ENCODE data around the gene P3H1.
A peak's percentile ranks its signal among the peaks of the same experiment; 100 is the strongest.
"Not testable (repeated sequence)": the region's sequence is repeated elsewhere in the genome, so short reads cannot be mapped to it uniquely, and the experiment has no call there.

P3H1 gene, protein sequence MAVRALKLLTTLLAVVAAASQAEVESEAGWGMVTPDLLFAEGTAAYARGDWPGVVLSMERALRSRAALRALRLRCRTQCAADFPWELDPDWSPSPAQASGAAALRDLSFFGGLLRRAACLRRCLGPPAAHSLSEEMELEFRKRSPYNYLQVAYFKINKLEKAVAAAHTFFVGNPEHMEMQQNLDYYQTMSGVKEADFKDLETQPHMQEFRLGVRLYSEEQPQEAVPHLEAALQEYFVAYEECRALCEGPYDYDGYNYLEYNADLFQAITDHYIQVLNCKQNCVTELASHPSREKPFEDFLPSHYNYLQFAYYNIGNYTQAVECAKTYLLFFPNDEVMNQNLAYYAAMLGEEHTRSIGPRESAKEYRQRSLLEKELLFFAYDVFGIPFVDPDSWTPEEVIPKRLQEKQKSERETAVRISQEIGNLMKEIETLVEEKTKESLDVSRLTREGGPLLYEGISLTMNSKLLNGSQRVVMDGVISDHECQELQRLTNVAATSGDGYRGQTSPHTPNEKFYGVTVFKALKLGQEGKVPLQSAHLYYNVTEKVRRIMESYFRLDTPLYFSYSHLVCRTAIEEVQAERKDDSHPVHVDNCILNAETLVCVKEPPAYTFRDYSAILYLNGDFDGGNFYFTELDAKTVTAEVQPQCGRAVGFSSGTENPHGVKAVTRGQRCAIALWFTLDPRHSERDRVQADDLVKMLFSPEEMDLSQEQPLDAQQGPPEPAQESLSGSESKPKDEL

DNA sequence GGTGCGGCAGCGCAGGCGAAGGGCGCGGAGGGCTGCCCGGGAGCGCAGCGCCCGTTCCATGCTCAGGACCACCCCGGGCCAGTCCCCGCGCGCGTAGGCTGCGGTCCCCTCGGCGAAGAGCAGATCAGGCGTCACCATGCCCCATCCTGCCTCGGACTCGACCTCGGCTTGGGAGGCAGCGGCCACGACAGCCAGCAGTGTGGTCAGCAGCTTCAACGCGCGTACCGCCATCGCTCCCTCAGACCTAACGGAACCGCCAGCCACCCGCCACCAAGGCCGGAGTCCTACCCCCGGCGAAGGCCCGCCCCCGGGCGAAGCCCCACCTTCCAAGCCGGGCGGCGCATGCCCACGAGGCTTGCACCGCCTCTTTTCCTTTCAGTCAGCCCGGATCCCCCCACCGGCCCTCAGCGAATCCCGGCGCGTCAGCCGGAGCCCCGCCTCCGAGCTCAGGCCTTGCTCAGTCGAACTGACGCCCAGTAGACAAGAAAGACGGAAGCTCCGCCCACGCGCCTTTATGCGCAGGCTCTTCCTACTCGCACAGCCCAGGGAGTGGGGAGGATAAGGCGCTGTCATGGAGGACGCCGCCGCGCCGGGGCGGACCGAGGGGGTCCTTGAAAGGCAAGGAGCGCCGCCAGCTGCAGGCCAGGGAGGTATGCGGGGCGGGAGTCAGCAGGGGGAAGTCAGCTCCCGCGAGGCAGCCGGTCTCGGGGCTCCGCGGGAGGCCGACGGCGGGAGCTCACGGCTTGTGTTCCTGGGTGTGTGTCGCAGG is at the start of gene P3H1, which contains the start of gene C1orf50:
Gene P3H1, minus strand, starts transcription at position 288 of the 769 bp plus-strand sequence. Its CDS starts 57 bp downstream, at position 231.
Gene C1orf50, plus strand, starts transcription at position 509 of the 769 bp plus-strand sequence. Its CDS starts 63 bp downstream, at position 572.
- DNase-seq (ENCODE audit: low spot score): peak; percentile 94

DNA sequence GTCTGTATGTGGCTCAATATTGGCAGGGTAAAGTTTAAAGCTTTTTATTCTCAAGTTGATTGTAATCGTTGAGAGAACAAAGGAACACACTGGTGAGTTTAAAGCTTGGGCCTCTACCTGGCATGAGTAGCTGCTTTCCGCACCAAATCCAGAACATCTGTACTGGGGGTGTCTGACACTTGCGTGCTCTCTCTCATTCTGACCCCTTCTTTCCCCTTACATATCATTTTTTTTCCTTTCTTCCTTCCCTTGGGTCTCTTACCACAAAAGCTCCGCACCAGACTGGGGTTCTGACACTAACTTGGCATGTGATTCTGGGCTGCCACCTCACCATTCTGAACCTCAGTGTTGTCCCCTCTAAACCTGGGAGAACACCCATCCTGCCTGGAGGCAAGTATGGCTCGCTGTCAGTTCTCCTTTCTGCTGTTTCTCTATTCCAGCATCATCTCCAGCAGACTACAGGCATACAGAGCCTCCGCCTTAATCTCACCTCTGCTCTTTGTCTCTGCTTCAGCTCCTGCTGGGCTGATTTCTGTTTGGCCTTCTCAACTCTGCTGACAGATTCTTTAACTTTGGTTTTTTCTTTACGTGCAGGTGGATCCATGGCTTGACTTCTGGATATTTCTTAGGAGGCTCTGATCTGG is 49.2 kb upstream of the P3H1 start:
- no peak for DNase-seq (ENCODE audit: low spot score)

- not testable (repeated sequence) for DNase-seq (ENCODE audit: low spot score)
Measured at GRCh38 chr1:42814815-42815214, 48.0 kb upstream of the P3H1 start.

DNA sequence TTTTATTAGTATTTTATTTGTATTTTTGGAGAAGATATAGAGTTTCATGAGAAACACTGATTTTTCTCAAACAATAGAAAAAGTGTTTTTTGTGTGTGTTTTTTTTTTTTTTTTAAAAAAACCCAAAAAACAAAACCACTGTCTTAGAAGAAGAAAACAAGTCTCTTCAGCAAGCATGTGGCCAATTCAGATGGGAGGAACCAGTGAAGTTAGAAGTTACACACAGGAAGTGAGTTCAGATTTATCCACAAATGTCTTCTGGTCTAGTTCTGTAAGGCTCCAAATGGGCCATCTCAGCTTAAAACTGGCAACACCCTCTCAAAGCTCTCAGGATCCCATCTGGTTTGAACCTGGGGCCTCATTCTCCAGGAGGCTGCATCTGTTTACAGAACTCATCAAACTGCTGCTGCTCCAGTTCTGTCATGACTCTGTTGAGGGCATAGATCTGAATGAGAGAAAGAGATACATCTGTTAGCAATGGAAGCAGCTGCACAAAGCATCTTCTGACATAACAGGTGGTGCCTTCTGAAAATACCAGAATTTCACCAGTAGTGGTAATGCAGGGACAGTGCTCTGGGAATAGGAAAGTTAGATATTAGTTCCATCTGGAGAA is 40.3 kb upstream of the P3H1 start:
- DNase-seq (ENCODE audit: low spot score): no peak

- DNase-seq (ENCODE audit: low spot score): no peak
Measured at GRCh38 chr1:42806593-42806992, 39.8 kb upstream of the P3H1 start.

DNA sequence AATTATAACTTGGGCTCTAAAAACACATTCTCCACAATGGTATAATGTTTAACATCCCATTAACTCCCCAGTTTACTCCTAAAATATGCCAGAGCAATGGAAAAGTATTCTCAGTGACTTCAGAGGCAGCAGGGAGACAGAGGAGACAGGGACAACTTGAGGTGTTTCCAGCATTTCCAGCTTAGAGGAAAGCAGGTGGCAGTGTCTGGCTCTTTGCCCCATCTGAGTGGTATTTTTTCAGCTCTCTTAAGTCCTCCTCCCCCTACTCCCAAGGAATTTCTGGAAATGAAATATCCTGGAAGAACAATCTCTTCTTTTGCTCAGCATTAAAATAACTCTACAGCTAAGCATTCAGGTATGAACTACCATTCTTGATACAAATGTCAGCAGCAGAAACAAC is 39.3 kb upstream of the P3H1 start:
- DNase-seq (ENCODE audit: low spot score): no peak

- DNase-seq (ENCODE audit: low spot score): no peak
Measured at GRCh38 chr1:42801832-42802473, 35.1 kb upstream of the P3H1 start.

GRCh38 chr1:42797979-42798378 is 31.2 kb upstream of the P3H1 start:
- DNase-seq (ENCODE audit: low spot score): no peak

DNA sequence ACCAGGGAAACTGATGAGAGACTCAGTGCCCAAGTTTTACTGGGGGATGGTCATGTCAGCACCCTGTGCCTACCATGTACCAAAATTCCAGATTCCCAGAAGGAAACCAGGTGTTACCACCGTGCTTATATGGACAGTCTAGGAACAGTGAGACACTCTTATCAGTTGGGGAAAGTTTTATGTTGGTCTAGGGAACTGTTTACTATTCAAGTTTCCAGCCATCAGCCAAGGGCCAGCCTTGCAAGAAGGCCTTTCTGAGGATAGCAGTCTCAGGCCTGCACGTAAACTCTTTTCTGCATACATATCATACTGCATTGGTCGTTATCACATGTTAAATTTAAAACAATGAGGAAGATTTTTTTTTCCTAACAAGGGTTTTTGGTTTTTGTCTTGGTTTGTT is 30.6 kb upstream of the P3H1 start:
- DNase-seq (ENCODE audit: low spot score): no peak

GRCh38 chr1:42793824-42794223 is 27.0 kb upstream of the P3H1 start:
- no peak for DNase-seq (ENCODE audit: low spot score)

DNA sequence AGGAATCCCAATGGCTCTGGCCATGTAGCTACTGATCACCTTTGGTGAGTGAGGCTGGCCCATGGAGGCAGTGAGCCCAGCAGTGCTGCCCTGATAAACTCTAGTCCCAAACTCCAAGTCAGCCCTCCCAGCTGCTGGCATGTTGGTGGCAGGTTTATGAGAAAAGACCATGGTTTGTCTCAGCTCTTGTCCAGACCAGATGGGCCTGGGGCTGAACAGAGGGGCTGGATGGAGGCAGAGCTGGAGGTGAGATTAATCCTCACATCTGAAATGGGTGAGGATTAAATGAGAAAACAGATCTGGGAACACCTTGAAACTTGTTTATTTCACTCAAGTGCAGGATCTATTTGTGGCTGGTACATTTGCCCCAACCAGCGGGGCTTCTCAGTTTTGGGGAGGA is 21.2 kb upstream of the P3H1 start:
- DNase-seq (ENCODE audit: low spot score): peak; percentile 58

DNA sequence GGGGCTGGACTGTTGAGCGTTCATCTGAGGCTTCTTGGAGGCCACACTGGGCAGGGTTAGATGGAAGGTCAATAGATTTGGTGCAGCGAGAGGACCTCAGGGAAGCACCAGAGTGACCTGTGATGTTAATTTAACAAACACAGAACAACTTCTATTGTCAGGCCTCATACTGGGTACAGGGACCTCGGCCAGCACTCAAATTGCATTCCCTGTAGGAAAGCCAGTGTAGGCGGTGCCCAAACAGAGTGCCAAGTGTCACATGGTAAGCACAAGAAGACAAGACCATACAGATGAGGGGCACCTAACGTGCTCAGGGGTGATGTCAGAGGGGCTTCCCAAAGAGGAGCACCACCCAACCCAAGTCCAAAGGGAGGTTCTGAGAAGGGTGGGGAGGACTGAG is 19.3 kb upstream of the P3H1 start:
- no peak for DNase-seq (ENCODE audit: low spot score)

GRCh38 chr1:42784946-42785693 is 18.3 kb upstream of the P3H1 start, which contains the start of gene TMEM269:
TSS of gene TMEM269 (plus strand) at chr1:42784991. CDS start at chr1:42789894, 4,903 bp downstream.
- DNase-seq (ENCODE audit: low spot score): no peak

- no peak for DNase-seq (ENCODE audit: low spot score)
Measured at GRCh38 chr1:42784547-42784945, 17.7 kb upstream of the P3H1 start.

GRCh38 chr1:42783092-42783491 is 16.3 kb upstream of the P3H1 start:
- DNase-seq (ENCODE audit: low spot score): no peak

- DNase-seq (ENCODE audit: low spot score): no peak
Measured at GRCh38 chr1:42780176-42780575, 13.3 kb upstream of the P3H1 start.

- DNase-seq (ENCODE audit: low spot score): no peak
Measured at GRCh38 chr1:42779725-42780124, 12.9 kb upstream of the P3H1 start.

DNA sequence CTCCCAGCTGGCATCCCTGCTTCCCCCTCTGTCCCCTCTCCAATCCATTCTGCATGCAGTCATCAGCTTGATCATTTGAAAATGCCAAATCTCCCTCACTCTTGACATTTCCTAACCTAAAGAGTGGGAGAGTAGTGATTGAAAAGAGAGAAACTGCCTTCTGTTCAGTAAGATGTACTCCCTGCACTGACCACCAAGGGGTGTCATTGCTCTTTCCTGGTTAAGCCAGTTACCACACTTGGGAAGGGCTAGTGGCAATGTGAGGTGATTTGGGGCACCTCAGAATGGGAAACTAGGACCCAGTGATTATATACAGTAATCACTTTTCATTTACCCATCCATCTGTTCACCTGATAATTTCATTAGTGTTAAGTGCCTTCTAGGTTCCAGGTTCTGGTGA is 11.0 kb upstream of the P3H1 start:
- DNase-seq (ENCODE audit: low spot score): peak; percentile 71

GRCh38 chr1:42776502-42776901 is 9.7 kb upstream of the P3H1 start:
- no peak for DNase-seq (ENCODE audit: low spot score)

GRCh38 chr1:42774928-42775526 is 8.2 kb upstream of the P3H1 start:
- no peak for DNase-seq (ENCODE audit: low spot score)

All from D341Med (cell line).